AG08396 (cell line): ENCODE results near the gene SUFU.

Experiments
- DNase-seq: peaks from one replicate; pipeline ENCODE4 v3.0.0; 2012; ENCODE audit warnings: low spot score, mixed read lengths

The SUFU gene

DNA sequence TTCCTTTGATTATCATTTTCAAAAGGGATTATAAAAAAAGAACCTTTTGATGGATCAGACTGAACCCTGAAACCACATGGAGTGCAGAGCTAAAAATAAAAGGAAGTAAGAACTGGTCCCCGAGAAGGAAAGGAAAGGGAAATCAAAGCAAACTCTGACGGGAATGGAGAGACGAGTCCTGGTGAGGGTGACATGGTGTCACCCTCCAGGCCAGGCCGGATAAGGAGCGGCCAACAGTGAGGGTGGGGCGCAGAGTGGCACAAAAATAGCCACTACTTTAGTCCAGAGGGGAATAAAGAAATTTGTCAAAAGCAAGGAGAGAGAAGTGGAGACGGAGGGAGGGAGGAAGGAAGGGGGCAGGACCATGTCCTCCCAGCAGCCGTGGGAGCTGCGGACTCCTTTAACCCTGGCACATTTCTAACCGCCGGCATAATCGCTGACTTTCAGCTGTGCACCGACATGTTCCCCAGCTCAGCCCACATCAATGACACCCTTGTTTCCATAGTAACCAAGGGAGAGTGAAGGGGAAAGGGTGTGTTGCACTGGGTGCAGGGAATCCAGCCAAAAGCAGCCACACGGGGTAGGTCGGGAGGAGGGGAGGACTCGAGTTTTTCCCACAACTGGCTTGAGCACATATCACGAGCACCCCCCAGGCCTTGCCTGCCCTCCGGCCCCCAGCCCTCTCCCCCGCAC, 170.2 kb downstream of the SUFU start:
- peak; percentile 77 for DNase-seq

DNA sequence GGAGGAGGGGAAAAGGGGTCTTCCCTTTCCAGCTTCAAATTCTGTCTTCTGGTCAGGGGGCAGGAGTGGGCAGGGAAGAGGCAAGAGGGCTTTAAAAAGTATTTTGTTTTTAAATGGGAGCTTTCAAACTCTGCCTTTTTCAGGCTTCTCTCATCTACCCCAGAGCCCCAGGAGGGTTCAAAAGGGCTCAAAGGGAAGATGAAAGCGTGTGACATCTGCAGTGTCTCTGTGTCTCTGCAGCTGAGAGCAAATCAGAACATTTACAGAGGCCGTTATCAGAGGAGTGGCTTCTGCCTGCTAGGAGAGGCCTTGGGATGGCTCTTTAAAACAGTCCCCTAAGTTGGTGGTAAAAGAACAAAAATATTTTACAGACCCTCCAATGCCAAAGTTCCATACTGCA, 170.8 kb downstream of the SUFU start:
- peak; percentile 8 for DNase-seq

DNA sequence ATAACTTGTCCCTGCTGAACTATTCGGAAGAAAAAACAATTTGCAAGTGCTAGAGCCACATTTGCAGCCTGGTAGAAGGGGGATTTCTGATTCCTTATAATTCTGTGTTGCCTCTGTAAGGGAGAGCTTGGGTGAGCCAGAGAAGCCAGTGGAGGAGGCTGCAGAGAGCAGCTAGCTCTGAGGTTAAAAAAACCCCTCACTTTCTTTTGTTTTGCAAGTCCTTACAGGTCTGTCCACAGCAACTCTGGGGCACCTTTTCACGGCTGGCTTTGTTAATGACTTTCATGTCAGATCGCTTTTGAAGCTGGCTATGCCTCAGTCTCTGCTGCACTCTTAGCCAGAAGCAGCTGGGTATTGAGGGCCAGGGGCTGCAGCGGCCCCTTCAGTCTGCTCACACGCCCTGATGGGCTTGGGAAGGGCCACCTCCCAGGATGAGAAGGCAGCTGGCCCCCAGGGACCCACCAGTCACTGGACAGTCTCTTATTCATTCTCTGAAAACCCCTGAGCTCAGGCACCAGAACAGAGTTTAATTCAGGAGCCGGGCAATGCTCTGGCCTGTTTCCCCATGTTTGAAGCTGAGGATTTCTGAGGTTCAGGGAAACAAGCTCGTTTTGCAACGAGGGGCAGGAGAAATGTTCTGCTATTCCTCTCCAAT, 171.4 kb downstream of the SUFU start:
- peak; percentile 13 for DNase-seq

DNA sequence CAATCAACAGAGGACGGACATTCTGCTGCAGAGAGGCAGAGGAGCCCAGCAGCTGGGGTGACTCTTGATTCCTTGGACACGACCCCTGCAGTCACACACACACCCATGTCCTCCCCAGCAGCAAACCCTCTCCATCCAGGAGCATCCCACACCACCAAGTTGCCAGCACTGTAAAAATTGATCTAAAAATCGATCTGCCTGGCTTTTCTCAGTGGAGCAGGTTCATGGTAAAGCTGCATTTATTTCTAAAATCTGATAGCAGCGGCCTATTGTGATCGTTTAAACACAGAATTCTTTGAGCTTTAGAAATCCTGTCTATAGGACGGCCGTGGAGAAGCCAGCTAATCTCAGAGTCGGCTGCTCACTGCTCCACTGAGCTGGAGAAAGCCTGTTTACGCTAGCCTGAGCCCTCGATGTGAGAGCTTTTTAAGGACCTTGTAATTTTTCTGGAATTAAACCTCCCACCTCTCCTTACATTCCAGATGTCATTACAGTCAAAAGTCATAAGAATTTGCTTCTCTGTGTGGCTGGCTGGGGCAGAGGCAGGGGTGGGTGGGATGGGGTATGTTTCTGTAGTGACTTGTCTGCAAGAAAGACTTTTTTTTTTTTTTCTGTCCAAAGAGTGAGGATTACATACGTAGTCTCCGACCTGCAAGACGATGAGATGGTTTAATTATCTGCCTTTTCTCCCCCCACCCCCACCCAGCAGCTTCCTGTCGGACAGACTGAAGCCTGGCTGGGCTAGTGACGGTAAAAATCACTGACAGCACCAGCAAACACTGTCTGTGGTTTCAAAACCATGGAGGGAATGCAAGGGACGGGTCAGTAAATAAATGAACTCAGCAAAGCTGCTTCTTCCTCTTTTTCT, 172.1 kb downstream of the SUFU start:
- DNase-seq, result peak; percentile 73

DNA sequence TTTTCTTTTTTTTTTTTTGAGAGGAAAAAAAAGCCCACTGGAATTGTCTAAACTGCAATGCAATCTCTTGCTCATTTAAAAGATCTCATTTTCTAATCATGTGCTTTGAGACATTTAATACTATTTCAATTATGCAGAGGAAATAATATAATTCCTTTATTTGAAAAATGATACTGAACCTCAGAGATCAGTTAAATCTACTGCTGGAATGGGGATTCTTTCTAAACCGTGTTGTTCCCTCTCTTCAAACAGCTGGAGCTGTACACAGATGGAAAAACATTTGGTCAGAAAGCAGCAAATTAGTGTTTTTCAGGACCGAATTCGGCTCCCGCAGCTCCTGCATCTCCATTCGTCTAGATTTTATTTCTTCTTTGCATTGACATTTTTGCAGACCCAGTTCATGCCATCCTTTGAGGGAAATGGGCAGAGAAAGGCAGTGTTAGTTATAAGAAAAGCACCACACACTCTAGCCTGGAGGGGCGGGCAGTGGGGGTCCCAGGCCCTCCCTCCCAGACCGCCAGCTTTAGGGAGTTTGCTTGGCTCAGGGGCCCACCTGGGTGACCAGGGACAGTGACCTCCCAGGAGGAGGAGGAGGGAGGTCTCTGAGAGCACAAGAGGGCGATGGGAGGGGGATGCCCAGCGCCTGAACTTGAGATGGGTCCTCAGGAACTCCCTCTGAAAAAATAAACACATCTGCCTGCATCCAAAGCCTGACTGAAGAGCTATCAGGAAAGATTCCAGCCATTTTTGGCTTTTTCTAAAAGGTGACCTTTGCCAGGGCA, 173.0 kb downstream of the SUFU start:
- DNase-seq, result peak; percentile 5

DNA sequence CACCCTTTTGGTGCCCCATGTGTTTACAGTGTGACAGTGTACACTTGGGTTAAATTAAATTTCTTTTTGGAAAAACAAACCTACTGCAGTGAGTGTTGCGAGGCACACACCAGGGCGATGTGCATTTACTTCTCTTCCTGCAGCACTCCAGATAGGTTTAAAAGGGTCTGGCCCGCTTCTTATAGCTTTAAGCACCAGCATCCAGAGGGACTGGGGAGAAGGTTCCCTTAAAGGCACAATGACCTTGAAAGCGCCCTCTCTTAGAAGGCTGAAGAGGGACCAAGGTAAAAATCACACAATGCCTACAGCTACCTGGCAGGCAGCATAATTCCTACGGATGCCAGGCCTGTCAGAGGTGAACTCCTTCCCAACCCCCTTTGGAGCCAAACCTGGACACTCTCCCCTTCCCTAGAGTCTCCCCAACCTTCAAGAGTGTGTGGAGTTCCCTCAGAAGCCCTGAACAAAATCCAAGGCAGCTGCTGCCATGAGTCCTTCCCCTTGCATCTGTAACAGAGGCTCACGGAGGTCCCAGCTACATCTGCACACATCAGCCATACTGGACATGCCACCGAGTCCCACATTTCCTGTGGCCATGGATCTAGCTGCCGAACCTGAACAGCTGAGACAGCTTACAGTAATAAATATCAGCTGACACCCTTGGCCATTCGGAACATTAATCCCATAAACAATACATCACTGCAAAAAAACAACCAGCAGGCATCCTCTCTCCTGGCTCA, 173.7 kb downstream of the SUFU start:
- no peak for DNase-seq

DNA sequence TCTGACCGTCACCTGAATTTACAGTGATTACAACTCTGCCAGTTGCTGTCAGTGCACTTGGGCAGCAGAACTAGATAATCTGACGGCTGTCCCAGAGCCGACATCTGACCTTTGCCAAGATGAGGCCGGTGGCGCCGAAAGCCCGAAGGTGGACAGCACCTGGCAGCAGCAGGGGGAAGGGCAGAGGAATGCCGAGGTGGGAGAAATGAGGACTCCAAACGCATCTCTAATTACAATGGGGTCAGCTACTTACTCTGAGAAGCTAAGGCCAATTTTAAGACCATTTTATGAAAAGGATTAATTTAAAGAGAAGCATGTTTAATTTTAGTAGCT, 174.3 kb downstream of the SUFU start:
- no peak for DNase-seq

DNA sequence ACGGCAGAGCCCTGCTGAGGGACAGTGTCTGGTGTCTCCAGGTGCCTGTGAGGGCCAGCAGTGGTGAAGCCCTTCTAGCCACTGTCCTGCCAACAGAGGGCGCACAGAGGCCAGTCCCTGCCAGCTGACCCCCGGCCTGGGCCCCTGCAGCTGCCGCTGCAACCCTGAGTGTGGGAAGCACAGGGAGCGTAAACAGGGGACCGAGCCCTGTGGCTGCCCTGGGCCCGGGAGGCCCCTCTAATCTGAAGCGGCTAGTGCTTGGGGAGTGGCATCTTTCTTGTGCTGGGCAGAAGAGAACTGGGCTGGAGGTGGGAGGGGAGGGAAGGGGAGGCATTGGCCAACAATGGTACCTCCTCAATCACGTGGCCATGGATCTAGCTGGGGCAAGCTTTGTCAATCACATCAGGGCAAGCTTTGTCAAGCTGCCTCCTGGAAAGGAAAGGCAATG, 175.1 kb downstream of the SUFU start:
- DNase-seq, result peak; percentile 68

DNA sequence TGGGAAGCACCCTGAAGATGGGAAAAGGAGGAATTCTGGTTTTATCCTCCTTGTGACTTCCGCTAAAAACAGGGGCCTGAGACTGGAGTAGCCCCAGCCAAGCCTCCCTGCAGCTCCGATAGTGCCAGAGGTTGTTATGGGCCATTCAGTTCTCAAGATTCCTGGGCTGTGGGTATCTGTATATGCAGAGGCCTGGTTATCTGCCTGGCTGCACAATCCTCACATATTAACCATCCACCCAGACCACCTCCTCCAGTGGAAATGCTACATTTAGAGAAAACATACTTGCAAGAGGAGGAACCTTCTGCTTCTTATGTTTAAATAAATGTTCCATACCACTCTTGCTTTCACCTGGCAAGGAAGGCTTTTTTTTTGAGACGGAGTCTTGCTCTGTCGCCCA, 175.8 kb downstream of the SUFU start:
- no peak for DNase-seq

DNA sequence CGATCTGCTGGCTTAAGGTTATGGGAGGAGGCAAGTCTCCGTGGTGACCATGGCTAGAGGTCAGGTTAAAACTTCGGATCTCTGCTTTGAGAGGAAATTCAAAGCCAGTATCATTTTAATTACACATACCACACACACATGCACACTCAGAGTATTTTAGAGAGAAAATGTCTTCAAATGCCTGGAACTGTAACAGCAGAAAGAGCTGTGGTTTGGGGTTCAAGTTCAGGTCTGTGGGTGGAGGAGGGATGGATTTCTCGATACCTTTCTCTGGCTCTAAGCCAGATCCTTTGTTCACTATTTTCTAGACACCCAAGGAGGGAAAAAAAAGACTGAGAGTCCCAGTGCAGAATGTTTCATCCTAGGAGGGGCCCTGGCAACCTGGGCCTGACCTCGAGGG, 177.9 kb downstream of the SUFU start:
- no peak for DNase-seq

DNA sequence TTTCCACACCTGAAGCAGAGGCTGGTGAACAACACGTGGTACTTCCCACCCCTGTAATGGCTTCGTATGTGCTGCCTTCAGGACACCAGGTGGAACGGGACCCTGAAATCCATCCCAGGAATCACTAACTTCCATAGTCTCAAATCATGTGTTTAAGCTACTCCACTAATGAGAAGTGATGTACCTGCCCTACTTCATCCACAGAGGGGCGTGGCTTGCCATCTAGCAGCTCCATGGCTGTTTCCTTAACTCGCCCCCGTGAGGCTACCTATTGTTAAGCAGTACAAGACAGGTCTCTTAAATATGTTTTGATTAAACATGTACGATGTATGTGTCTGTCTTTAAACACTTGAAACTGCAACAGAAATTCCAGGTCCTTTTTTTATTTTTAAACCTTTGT, 178.6 kb downstream of the SUFU start:
- DNase-seq, result no peak

DNA sequence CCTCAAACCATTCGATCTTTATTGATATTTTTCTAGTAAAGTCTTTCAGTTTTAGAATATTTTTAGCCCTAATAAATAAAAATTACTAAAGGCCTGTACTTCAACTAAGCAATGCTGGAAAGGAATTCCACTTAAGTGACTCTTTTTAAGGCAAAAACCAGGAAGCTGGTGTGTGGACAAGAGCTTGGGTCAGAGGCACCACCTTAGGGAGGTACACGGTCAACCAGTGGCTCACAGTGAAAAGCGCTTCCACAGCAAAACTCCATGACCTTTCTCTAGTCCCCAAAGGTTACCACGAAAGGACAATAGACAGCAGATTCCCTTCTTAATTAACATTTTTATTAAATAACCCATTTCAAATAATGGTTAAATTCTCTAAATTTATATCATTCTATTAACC, 179.2 kb downstream of the SUFU start:
- no peak for DNase-seq
